ENCODE measurements around the gene TTLL10.
A peak's percentile ranks its signal among the peaks of the same experiment; 100 is the strongest.
"Not testable (repeated sequence)": the region's sequence is repeated elsewhere in the genome, so short reads cannot be mapped to it uniquely, and the experiment has no call there.

TTLL10 gene

GRCh38 chr1:1150100-1150499, 23.6 kb upstream of the TTLL10 start:
- no peaks in the 10 kb centered on the region for H3K4me1 ChIP-seq (ENCODE audit: control insufficient read depth, insufficient read depth, low read length, poor library complexity, severe bottlenecking)
- no peaks in the 10 kb centered on the region for H3K9me3 ChIP-seq (ENCODE audit: control insufficient read depth, low read length)
- no peak overlapping the region for H3K27ac ChIP-seq (ENCODE audit: low read depth, low read length, severe bottlenecking)
- H3K36me3 ChIP-seq (ENCODE audit: control insufficient read depth, insufficient read depth, low read length), result no peaks in the 10 kb centered on the region
- no peak overlapping the region for H3K4me3 ChIP-seq (ENCODE audit: extremely low read depth, insufficient read depth, low read length, poor library complexity, severe bottlenecking)
- 92 to 96% methylated on average over 9 to 12 of the region's 12 CpGs for WGBS, 2 experiments (ENCODE audit: insufficient coverage in 2 of 2)

DNA sequence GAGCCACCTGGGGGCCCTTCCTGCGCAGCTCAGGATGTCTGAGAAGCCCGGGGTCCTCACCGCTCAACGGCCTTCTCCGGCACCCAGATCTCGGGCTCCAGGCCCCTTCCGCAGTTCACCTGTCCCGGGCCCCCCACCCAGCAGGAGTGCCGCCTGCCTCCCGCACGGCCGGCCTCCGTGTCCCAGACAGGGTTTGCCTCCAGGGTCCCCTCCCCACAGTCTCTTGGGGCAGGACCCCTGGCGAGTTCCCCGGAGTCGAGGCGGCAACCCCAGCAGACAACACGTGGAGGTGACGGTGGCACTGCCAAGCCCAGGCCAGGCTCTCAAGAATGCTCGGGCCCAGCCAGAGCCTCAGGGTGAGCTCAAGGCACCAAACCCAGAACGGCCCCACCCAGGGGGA, 22.4 kb upstream of the TTLL10 start:
- Histone ChIP-seq H3K4me3 (ENCODE audit: extremely low read depth, insufficient read depth, low read length, poor library complexity, severe bottlenecking) (no peak overlapping the region), H3K36me3 (ENCODE audit: control insufficient read depth, insufficient read depth, low read length) (no peaks in the 10 kb centered on the region), H3K4me1 (ENCODE audit: control insufficient read depth, insufficient read depth, low read length, poor library complexity, severe bottlenecking) (no peaks in the 10 kb centered on the region), H3K27ac (ENCODE audit: low read depth, low read length, severe bottlenecking) (no peak overlapping the region), H3K9me3 (ENCODE audit: control insufficient read depth, low read length) (no peaks in the 10 kb centered on the region)
- 91% methylated on average over 13 to 14 of the region's 21 CpGs for WGBS, 2 experiments (ENCODE audit: insufficient coverage in 2 of 2)

DNA sequence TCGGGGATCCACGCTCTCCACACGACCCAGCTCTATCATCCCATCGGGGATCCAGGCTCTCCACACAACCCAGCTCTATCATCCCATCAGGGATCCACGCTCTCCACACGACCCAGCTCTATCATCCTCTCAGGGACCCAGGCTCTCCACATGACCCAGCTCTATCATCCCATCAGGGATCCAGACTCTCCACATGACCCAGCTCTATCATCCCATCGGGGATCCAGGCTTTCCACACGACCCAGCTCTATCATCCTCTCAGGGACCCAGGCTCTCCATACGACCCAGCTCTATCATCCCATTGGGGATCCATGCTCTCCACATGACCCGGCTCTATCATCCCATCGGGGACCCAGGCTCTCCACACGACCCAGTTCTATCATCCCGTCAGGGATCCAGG, 21.2 kb upstream of the TTLL10 start:
- H3K36me3 ChIP-seq (ENCODE audit: control insufficient read depth, insufficient read depth, low read length); H3K4me1 ChIP-seq (ENCODE audit: control insufficient read depth, insufficient read depth, low read length, poor library complexity, severe bottlenecking); H3K4me3 ChIP-seq (ENCODE audit: extremely low read depth, insufficient read depth, low read length, poor library complexity, severe bottlenecking); H3K9me3 ChIP-seq (ENCODE audit: control insufficient read depth, low read length); H3K27ac ChIP-seq (ENCODE audit: low read depth, low read length, severe bottlenecking): not testable (repeated sequence)
- WGBS, 2 experiments (ENCODE audit: insufficient coverage in 2 of 2), result 93 to 94% methylated on average over 12 to 13 of the region's 13 CpGs

DNA sequence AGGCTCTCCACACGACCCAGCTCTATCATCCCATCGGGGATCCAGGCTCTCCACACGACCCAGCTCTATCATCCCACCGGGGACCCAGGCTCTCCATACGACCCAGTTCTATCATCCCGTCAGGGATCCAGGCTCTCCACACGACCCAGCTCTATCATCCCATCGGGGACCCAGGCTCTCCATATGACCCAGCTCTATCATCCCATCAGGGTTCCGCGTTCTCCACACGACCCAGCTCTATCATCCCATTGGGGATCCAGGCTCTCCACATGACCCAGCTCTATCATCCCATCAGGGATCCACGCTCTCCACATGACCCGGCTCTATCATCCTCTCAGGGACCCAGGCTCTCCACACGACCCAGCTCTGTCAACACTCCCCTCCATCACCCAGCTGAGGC, 20.5 kb upstream of the TTLL10 start:
- not testable (repeated sequence) for H3K27ac ChIP-seq (ENCODE audit: low read depth, low read length, severe bottlenecking); H3K36me3 ChIP-seq (ENCODE audit: control insufficient read depth, insufficient read depth, low read length); H3K4me1 ChIP-seq (ENCODE audit: control insufficient read depth, insufficient read depth, low read length, poor library complexity, severe bottlenecking); H3K4me3 ChIP-seq (ENCODE audit: extremely low read depth, insufficient read depth, low read length, poor library complexity, severe bottlenecking); H3K9me3 ChIP-seq (ENCODE audit: control insufficient read depth, low read length)
- WGBS, 2 experiments (ENCODE audit: insufficient coverage in 2 of 2), result 88 to 91% methylated on average over 14 of the region's 14 CpGs

- 87 to 88% methylated on average over 3 to 4 of the region's 4 CpGs for WGBS, 2 experiments (ENCODE audit: insufficient coverage in 2 of 2)
- Histone ChIP-seq H3K4me3 (ENCODE audit: extremely low read depth, insufficient read depth, low read length, poor library complexity, severe bottlenecking) (no peak overlapping the region), H3K27ac (ENCODE audit: low read depth, low read length, severe bottlenecking) (no peak overlapping the region), H3K4me1 (ENCODE audit: control insufficient read depth, insufficient read depth, low read length, poor library complexity, severe bottlenecking) (peaks cover 9% of the 10 kb centered on the region), H3K9me3 (ENCODE audit: control insufficient read depth, low read length) (no peaks in the 10 kb centered on the region), H3K36me3 (ENCODE audit: control insufficient read depth, insufficient read depth, low read length) (no peaks in the 10 kb centered on the region)
These were observed 19.8 kb upstream of the TTLL10 start for GRCh38 chr1:1153874-1154273.

DNA sequence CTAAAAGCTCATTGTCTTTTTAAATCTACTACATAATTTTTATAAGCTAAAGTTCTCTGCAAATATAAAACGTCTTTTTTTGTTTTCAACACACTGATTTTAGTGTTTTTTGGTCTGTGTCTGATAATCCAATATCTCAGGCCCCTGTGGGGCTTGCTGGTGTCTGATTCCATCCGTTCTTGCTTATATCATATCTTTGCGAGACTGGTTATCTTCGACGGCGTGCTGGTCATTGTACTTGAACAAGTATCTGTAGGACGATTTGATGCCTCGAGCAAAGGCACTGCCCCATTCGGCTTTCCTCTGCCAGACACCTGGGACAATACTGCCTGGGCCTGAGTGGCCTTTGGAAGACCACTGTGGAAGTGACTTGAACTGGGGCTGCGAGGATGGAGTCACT, 18.4 kb upstream of the TTLL10 start:
- Histone ChIP-seq H3K9me3 (ENCODE audit: control insufficient read depth, low read length) (no peaks in the 10 kb centered on the region), H3K27ac (ENCODE audit: low read depth, low read length, severe bottlenecking) (no peak overlapping the region), H3K4me3 (ENCODE audit: extremely low read depth, insufficient read depth, low read length, poor library complexity, severe bottlenecking) (no peak overlapping the region), H3K4me1 (ENCODE audit: control insufficient read depth, insufficient read depth, low read length, poor library complexity, severe bottlenecking) (peaks cover 9% of the 10 kb centered on the region), H3K36me3 (ENCODE audit: control insufficient read depth, insufficient read depth, low read length) (no peaks in the 10 kb centered on the region)
- 90 to 96% methylated on average over 8 to 9 of the region's 10 CpGs for WGBS, 2 experiments (ENCODE audit: insufficient coverage in 2 of 2)

DNA sequence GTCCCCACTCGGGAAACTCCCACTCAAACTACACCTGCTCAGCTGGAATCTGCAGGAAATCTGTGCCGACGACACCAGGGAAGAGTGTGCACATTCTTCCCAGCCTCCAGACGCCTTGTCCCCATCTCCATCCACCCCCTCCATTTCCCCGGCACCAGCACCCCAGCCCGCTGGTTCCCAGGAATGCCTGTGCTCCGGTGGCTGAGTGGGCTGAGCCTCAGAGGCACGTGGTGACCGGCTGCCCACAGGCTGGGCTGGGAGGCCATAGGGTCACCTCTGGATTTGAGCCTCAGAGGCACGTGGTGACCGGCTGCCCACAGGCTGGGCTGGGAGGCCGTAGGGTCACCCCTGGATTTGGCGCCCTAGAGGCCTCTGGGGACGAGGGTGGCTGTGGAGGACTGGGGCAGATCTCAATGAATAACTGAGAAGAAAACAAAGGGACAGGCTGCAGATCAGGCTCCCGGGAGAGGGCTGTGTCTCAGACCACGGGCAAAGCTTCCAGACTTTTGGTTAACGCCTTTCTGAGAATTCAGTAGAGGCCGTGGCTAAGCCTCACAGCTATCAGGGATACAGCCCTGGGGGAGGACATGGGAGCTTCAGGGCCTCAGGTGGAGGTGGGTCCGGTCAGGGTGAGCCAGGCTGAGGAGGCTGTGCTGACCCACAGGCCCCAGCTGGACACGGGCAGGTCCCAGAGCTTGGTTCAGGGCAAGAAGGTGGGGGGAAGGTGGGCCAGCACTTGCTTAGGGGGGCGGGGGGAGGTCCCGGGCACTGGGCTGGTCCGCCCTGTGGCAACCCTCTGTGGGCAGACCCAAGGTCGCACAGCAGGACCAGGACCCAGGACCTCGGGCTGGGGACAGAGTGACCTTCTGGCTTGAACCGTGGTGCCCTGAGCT, 17.3 kb upstream of the TTLL10 start:
- Histone ChIP-seq H3K4me3 (ENCODE audit: extremely low read depth, insufficient read depth, low read length, poor library complexity, severe bottlenecking) (no peak overlapping the region), H3K27ac (ENCODE audit: low read depth, low read length, severe bottlenecking) (no peak overlapping the region), H3K9me3 (ENCODE audit: control insufficient read depth, low read length) (no peaks in the 10 kb centered on the region), H3K36me3 (ENCODE audit: control insufficient read depth, insufficient read depth, low read length) (no peaks in the 10 kb centered on the region), H3K4me1 (ENCODE audit: control insufficient read depth, insufficient read depth, low read length, poor library complexity, severe bottlenecking) (peaks cover 9% of the 10 kb centered on the region)
- WGBS, 2 experiments (ENCODE audit: insufficient coverage in 2 of 2), result 91 to 96% methylated on average over 23 to 26 of the region's 26 CpGs

GRCh38 chr1:1157033-1157365, 16.7 kb upstream of the TTLL10 start:
- WGBS, 2 experiments (ENCODE audit: insufficient coverage in 2 of 2), result 74 to 91% methylated on average over 3 to 4 of the region's 9 CpGs
- no peak overlapping the region for H3K4me3 ChIP-seq (ENCODE audit: extremely low read depth, insufficient read depth, low read length, poor library complexity, severe bottlenecking)
- H3K9me3 ChIP-seq (ENCODE audit: control insufficient read depth, low read length), result no peaks in the 10 kb centered on the region

DNA sequence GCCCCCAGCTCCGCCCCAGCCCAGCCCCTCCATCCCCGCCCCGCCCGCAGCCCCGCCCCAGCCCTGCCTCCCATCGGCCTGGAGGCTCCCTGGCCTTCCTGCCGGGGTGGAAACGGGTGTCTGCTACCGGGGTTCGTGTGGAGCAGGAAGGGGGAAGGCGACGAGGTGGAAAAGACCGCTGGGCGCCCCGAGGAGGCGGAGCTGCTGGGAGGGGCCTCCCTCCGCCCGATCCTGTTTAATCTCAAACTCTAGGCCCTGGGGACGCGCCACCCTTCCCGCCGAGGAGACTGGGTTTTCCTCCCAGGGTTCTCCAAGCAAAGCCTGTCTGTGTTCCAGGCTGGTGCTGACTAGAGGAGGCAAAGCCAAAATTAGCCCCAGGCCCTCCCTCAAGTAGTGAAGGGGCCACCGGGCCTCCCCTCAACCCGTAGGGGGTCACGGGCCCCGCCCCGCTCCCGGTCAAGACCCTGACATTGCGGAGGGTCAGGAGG, 16.2 kb upstream of the TTLL10 start:
- H3K9me3 ChIP-seq (ENCODE audit: control insufficient read depth, low read length), result no peaks in the 10 kb centered on the region
- peak overlapping the region; percentile 41 for H3K4me3 ChIP-seq (ENCODE audit: extremely low read depth, insufficient read depth, low read length, poor library complexity, severe bottlenecking)
- peak overlapping the region; percentile 96 for H3K27ac ChIP-seq (ENCODE audit: low read depth, low read length, severe bottlenecking)
- H3K4me1 ChIP-seq (ENCODE audit: control insufficient read depth, insufficient read depth, low read length, poor library complexity, severe bottlenecking), result peaks cover 9% of the 10 kb centered on the region
- 2 to 7% methylated on average over 14 to 19 of the region's 29 CpGs for WGBS, 2 experiments (ENCODE audit: insufficient coverage in 2 of 2)
- no peaks in the 10 kb centered on the region for H3K36me3 ChIP-seq (ENCODE audit: control insufficient read depth, insufficient read depth, low read length)

More at GRCh38 chr1:1157033-1157365, 16.7 kb upstream of the TTLL10 start:
- Histone ChIP-seq H3K27ac (ENCODE audit: low read depth, low read length, severe bottlenecking) (no peak overlapping the region), H3K4me1 (ENCODE audit: control insufficient read depth, insufficient read depth, low read length, poor library complexity, severe bottlenecking) (peaks cover 9% of the 10 kb centered on the region), H3K36me3 (ENCODE audit: control insufficient read depth, insufficient read depth, low read length) (no peaks in the 10 kb centered on the region)

DNA sequence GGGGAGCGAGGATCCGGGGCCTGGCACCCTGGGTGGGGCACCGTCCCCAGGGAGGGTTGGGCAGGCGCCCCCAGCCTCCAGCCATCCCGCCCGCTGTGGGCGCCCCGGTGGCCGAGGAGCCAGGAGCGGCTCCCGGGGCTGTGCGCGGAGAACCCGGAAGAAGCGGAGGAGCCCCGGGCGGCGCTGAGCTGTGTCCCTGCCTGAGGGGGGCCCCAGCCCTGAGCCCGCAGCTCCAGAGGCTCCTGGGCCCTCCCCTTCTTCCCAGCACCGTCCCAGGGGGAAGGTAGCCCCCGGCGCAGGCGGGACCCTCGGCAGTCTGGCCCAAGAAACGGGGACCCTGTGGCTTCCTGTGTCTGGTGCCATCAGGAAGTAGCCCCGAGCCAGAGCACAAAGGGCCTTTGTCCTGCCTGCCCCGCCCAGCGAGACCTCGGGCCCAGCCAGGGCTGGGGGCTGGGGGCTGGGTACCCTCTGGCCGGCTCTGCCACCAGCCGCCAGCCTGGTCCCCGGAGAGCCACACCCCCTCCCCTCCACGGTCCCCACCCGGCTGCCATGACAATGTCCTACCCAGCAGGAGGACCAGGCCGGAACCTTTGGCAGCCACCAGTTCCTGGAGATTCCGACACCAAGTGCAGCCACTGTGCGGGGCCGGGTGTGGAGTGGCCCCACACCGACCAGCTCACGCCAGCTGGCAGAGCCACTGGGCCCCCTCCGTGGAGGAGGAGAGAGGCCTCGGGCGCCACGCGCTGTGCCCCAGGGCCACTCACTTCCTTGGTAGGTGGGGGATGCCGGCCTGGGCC, 15.6 kb upstream of the TTLL10 start:
- H3K4me1 ChIP-seq (ENCODE audit: control insufficient read depth, insufficient read depth, low read length, poor library complexity, severe bottlenecking), result peaks cover 9% of the 10 kb centered on the region
- no peaks in the 10 kb centered on the region for H3K36me3 ChIP-seq (ENCODE audit: control insufficient read depth, insufficient read depth, low read length)
- H3K27ac ChIP-seq (ENCODE audit: low read depth, low read length, severe bottlenecking), result peak overlapping the region; percentile 96
- H3K4me3 ChIP-seq (ENCODE audit: extremely low read depth, insufficient read depth, low read length, poor library complexity, severe bottlenecking), result peak overlapping the region; percentile 41
- H3K9me3 ChIP-seq (ENCODE audit: control insufficient read depth, low read length), result no peaks in the 10 kb centered on the region
- 18 to 28% methylated on average over 34 to 40 of the region's 46 CpGs for WGBS, 2 experiments (ENCODE audit: insufficient coverage in 2 of 2)

All from mesodermal cell (in vitro differentiated cells).